Fibroblast of skin of right biceps (primary cell): ENCODE results near the gene DCAF17.
"Not testable (repeated sequence)": the region's sequence is repeated elsewhere in the genome, so short reads cannot be mapped to it uniquely, and the experiment has no call there.

ENCODE experiments used
- DNase-seq: peaks from one replicate; pipeline ENCODE4 v3.0.0-alpha.2; 2013

DCAF17 gene

DNA sequence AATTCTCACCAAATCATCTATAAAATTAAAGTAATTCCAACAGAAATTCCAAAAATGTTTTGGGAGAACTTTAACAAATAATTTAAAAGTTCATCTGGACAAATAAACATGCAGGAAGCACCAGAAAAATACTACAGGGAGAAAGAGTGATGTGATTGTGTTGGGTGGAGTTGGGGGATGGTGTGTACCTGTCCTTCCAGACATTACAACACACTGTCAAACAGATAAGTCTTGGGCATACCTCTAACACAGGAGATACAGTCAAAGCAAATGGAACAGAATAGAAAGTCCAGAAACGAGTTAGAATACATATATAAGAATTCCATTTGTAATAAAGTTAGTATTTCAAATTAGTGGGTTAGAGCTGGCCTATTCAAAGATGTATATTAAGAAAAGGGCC lies 22.8 kb upstream of the DCAF17 start:
- DNase-seq: no peak

DNA sequence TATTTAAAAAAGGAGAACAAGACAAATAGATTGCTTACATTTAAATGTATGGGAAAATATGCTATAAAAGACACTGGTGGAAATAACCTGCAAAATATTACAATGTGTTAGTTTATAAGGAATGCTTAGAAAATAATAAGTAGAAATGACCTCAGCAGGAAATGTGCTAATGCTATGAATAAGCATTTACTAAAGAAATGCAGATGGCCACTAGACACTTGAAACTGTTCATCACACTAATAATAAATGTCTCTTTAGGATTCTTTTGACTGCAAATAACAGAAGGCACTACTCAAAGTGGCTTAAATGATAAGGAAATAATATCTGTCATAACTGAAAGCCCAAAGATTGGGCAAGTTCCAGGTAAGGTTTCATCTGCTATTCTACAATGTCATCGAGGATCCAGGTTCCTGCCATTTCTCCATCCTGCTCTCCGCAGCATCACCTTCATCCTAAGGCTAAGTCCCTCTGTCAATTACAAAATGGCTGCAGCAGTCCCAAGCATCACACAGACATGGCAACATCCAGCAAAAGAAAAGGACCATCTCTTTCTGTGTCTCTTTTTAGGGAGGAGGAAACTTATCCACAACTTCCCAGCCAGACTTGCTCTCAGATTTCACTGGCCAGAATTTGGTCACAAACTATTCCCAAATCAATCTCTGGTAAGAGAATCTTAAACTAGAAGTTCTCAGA lies 22.1 kb upstream of the DCAF17 start:
- DNase-seq: peak; percentile 46

DNA sequence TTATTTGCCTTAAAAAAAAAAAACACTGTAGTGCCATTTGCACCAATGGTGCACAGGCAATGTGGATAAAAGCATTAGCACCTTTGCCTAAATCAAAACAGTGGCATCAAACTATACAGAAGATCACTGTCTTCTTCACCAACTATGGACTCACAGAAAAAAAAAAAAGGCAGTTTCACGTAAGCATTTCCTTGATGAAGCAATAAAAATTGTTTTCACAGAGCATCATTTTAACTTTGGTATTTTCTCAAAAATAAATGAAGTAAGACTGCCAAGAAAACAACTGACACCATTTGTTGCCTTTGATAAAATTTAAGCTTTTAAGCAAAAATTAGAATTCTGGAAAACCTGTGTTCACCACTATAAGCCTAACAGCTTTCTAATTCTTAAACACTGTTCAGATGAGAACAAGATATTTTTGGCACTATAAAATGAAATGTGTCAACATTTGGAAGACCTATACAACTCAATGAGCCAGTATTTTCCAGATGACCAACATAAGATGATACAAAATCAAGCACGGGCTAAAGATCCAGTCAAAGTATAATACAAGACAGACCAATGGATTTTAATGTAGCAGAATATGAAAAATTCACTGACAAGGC lies 21.4 kb upstream of the DCAF17 start:
- no peak for DNase-seq

DNA sequence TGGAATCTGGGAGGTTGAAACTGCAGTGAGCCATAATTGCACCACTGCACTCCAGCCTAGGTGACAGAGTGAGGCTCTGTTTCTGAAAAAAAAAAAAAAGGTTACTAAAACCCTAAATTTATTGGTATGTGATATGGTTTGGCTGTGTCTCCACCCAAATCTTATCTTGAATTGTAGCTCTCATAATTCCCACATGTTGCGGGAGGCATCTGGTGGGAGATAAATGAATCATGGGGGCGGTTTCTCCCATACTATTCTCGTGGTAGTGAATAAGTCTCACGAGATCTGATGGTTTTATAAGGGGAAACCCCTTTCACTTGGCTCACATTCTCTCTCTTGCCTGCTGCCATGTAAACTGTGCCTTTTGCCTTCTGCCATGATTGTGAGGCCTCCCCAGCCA lies 19.4 kb upstream of the DCAF17 start:
- not testable (repeated sequence) for DNase-seq

DNA sequence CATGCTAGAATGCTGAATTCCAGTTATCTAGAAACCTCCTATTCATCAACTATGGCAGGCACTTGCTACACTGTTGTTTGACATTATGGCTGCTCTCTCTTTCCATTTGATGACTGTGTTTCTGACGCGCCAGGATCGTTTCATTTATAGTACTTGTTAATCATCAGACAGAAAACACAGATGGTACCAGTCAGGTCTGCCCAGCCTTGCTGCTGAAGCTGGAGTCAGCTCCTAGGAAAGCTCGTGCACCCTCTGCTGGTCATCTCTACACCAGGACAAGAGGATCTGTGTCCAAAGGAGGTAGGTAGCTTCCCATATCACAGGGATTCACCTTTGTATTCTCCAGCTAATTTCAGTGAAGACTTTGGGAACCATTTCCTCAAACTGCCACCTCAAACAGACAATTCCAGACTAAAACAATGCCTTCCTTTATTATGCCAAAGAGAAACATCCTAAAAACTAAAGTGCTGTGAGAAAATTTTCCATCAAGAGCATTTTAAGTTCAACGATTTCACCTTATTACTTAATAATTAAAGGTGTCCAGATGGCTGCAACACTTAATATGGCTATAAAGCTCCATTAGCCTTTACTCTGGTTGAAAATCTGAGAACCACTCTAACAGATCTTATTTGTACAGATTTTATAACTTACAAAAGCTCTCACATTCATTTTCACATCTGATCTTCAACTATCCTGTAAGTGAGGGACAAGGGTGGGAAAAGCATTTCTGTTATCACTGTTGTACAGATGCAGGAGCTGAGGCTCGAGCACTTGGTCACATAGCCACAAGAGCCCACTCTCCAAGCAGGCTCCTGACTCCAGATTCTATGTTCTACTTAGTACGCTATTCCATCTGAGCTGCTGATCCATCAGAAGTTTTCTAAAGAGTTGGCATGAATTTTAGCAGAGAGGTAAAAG lies 17.8 kb upstream of the DCAF17 start:
- DNase-seq: peak; percentile 91

DNA sequence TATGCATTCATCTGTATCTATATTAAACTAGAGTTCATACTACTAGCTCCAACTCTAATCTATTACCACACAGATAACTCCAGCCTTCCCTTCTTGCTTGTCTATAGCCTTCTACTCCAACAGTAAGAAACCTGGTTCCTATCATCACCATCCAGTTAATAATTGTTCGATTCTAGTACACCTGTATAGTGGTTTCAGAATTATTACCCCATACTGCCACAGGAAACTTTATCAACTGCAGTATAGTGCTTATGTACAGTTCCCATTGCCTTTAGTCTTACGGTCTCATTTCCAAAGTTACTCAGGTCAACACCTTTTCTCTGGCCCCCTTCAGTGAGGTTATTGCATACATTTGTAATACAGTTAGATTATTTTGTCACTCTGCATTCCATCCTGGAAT lies 14.7 kb upstream of the DCAF17 start:
- no peak for DNase-seq

DNA sequence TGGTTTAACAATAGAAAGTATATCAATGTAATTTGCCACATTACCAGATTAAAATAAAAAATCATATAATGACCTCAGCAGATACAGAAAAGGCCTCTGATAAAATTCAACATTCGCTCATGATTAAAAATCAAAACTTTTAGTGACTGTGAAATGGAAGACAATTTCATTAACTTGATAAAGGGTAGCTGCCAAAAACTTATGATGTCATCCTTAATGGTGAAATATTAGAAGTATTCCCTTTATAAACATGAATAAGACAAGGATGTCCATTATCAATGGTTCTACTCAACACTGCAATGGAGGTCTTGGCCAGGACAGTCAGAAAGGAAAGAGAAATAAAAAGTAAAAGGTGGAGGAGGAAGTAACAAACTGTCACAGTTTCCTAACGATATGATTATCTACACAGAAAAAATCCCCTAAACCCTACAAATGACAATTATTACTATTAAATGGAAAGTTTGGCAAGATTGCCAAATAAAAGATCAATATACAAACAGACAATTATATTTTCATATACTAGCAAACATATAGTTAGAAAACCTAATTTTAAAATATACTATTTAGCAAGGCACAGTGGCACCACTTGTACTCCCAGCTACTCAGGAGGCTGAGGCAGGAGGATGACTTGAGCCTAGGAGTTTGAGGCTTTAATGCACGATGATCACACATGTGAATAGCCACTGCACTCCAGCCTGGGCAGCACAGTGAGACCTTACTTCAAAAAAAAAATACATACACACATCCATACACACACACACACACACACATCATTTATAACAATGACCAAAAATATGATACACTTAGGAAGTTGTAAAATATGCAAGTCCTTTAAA lies 13.1 kb upstream of the DCAF17 start:
- DNase-seq: no peak

DNA sequence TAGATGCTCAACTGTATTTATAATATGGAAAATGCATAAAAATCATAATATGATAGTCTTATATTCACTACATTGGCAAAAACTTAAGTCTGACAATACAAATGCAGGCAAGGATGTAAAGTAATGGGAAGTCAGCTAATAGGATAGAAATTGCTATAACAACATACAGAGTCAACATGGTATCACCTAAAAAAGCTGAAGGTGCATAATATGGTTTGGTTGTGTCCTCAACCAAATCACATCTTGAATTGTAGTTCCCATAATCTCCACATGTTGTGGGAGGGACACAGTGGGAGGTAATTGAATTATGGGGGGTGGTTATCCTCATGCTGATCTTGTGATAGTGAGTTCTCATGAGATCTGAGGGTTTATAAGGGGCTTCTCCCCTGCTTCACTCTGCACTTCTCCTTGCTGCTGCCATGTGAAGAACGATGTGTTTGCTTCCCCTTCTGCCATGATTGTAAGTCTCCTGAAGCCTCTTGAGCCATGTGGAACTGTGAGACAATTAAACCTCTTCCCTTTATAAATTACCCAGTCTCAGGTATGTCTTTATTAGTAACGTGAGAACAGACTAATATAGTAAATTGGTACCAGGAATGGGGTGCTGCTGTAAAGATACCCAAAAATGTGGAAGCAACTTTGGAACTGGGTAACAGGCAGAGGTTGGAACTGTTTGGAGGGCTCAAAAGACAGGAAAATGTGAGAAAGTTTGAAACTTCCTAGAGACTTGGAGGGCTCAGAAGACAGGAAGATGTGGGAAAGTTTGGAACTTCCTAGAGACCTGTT lies 11.1 kb upstream of the DCAF17 start:
- DNase-seq: not testable (repeated sequence)

DNA sequence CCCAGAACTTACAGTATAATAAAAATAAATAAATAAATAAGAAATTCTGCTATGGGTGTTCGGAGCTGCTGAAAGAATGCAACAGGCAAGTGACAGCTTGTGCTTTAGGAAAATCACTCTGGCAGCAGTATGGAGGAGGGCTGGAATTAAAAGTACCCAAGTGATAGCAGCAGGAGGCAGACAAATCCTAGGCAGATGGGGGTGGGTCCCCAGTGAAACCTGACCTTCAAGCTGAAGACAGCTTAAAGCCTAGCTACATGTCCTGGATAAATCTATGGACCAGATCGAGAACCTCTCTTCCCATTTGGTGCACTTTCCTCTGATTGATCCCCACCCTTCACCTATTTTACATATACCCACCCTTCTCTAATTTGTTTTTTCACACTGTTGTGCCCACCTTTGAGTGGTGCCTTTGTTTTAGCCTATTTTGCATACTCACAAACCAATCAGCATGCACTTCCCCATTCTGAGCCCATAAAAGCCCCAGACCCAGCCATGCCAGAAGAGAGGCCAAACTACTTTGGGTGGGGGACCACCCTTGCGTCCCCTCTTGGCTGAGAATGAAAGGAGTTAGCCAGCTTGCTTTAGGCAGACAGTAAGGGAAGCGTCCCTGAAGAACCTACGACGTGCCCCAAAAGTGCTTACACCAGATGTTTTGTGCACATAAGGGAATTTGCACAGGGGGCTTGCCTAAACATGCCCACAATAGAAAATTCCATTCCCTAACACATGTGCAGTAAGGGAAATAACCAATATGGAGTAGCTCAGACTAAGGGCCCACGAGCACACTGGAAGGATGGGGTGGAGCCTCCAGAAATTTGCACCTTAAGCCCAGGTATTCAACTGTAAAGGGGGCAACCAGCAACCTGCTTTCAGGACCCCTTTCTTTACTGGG lies 3.3 kb upstream of the DCAF17 start:
- no peak for DNase-seq

DNA sequence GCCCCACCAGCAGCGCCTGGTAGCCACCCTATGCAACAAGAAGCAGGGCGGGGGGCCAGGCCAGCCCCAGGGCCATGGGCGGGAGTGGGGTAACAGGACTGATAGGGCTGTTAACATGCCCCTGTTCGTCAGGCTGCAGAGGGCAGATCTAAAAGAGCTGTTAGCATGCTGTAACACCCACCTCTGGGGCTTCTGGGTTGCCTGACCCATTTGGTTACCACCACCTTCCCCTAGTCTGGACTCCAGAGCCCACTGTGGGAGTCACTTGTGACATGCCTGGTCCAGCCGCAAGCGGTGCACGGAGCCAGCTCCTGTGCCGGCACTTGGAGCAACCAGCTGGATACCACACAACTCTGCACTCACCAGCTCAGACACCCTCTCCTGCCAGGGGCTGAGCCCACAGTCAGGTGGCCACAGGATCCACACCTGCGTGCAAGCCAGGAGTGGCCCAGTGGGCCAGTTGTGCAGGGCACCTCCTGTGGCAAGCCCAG lies 2.3 kb upstream of the DCAF17 start:
- DNase-seq: no peak

DNA sequence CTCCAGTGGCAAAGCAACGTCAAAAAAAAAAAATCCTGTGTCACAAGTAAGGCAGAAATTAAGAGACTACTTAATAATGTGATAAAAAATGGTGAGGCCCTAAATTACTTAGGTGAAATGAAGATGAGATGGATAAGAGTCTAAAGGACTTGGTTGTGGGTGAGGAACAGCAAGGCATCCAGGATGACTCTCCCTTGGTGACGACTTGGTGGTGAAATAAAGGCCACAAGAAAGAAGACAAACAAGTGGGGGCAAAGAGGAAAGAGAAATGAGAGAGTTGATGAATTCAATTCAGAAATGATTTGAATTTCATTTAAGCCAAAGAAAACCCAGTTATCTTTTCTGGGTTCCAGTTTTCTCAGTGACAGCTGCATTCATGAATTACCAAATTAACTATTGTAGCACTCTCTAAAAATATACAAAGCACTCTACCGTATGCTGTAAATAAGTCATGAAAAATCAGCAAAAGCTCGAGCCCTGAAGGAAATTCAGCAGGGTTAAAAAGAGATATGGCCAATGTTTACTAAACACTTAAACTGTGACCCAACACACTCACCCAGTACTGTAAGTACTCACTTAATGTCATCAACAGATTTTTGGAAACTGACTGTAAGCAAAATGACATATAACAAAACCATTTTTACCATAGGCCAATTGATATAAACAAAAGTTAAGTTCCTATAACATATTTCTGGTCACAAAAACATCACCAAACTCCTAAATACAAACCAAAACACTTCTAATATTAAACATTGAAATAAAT lies 1.6 kb upstream of the DCAF17 start:
- DNase-seq: no peak

DNA sequence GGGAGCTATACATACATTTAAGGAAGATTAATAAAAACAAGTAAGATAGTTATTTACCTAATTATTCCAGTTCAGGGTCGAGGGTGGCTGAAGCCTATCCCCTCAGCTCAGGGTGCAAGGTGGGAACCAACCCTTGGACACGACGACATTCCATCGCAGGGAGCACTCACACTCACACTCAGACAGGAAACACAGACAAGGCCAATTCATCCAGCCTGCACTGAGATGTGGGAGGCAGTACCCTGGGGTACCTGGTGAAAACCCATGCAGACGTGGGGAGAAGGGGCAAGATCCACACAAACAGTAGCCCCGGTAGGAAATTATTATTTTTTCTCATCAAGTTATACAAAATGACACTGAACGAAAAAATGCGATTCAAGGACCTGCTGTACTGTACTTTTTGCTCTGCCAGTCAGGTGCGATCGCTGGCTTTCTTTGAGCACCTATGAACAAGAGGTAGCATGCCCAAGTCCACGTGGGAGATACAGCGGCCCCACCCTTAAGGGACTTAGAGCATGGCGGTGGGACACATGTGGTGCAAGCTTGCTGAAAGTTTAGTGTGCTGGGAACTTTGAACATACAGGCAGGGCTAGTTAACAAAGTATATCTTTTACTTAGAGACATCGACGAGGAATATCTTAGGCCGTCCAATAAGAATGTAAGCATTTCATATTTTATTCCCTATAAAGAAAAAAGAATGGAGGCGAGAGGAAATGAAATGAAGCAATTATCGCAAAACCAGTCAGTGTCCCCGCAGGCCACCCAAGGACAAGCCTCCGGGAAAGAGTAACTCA lies 860 bp upstream of the DCAF17 start:
- peak; percentile 23 for DNase-seq

DNA sequence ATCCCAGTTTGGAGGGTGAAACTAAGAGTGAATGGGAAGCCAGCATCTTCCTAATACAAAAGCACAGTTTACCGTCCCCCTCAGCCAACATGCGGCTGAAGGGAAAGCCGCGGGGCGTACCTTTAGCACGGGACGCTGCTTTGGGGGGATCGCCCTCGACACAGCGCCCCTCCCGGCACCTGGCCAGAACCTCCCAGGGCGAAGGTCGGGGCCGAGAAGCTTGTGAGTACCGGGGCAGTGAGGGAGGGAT lies 338 bp upstream of the DCAF17 start, which contains the start of gene METTL8:
TSS of gene METTL8 (minus strand) at position 228 of the 250 bp plus-strand sequence. CDS start 41,805 bp downstream, outside the sequence.
- no peak for DNase-seq

DNA sequence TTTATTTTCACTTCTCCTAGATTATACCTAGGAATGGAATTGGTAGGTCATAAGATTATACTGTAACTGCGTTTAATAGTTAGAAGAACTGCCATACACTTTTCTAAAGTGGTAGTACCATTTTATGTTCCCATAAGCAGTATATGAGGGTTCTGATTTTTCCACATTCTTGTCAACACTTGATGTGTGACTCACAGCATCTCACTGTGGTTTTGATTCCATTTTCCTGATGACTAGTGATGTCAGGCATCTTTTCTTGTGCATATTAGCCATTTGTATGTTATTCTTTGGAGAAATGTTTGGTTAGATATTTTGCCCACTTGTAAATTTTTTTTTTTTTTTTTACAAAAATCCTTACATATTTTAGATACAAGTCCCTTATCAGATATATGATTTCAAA lies 2.3 kb downstream of the DCAF17 start:
- peak; percentile 90 for DNase-seq

DNA sequence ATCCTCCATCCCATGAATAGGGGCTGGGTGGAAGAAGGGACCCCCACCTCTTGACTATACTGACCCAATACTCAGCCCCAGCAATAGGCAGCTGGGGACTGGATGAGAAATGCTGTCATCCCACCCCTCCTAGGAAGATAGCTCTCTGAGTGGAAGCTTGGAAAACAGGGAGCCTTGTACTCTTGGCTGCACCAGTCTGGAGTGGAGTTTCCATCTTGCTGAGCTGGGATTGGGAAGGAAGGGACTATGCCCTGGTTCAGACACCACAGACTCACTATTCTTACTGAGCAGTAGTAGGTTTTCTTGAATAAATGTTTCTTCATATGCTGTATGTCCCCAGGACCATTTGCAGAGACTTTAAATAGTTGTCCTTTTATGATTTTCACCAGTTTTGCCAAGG lies 7.4 kb downstream of the DCAF17 start:
- DNase-seq: no peak

DNA sequence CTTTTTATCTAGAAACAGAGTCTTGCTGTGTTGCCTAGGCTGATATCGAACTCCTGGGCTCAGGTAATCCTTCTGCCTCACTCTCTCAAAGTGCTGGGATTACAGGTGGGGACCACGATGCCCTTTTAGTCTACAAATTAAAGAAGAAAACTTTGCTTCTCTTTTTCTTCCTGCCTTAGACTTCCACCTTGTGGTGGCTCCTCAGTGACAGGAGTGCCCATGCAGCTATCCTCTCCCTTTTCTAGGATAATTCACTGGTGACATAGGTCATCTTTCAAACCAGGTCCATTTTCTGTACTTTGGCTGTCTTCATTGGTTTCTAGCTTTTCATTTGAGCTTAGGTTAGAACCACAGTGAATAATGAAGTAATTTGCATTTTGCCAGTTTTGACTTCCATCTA lies 13.6 kb downstream of the DCAF17 start:
- no peak for DNase-seq

DNA sequence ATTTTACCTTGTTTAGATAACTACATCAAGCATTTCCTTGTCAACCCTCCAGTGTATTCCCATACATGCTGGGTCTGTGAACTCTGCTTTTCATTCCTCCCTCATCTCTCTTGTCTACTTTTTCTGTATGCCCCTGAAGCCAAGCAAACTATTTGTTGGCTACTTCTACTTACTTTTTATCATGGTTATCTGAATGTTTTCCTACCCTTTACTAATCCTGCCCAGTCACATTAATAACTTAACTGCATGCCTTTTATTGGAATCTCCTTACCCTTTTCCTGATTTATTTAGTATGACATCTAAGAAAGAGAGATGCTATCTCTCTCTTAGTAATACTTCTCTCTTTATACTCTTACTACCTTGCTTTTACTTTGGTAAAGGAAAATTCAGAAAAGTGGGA lies 17.0 kb downstream of the DCAF17 start:
- no peak for DNase-seq

DNA sequence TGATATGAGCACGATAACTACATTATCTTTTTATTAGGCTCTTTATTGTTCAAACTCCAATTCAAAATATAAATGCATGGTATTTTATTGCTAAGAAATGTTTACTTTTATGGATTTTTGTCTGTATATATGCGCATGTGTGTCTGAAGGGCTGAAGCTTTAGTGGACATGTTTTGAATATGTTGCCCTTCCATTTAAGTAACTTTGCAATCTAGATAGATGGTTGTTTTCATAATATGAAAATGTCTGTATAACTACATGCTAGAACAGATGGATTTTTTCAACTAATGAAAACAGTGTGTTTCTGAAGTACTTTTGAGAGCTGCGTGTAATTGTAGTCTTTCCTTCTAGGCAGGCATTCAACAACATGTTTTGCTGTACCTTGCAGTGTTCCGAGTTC lies 18.7 kb downstream of the DCAF17 start:
- no peak for DNase-seq

DNA sequence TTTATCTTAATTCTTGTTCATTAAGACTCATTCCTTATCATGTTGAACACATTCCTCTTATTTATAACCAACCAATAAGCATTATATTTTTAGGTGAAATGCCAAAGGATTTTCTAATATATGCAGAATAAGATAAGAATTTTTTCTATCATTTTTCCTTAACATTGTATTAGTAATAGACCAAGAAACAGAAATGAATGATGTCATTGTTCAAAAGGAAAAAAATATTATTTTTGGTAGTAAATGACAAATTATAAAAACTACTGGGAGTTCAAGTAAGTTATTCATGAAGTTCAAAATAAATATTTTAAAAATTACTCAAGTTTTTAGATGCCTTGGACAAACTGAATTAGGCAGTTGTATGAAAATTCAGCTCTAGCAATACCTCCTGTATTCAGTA lies 25.5 kb downstream of the DCAF17 start:
- no peak for DNase-seq
